HG02763 (cell line): ENCODE measurements around the gene CASKIN1.
"Not testable (repeated sequence)": the region's sequence is repeated elsewhere in the genome, so short reads cannot be mapped to it uniquely, and the experiment has no call there.

Experiments
- ATAC-seq: cut with Tn5 transposase; IDR thresholded peaks from one replicate; pipeline ENCODE4 v1.9.1; 2021; ENCODE audit warnings: mild to moderate bottlenecking, moderate library complexity; ENCODE audit not compliant: unreplicated experiment

The CASKIN1 gene

GRCh38 chr16:2210009-2210332, 13.6 kb upstream of the CASKIN1 start:
- no peak for ATAC-seq

GRCh38 chr16:2209258-2210008, 13.0 kb upstream of the CASKIN1 start:
- ATAC-seq, result no peak

- no peak for ATAC-seq
These were observed 12.4 kb upstream of the CASKIN1 start for GRCh38 chr16:2208772-2209171.

DNA sequence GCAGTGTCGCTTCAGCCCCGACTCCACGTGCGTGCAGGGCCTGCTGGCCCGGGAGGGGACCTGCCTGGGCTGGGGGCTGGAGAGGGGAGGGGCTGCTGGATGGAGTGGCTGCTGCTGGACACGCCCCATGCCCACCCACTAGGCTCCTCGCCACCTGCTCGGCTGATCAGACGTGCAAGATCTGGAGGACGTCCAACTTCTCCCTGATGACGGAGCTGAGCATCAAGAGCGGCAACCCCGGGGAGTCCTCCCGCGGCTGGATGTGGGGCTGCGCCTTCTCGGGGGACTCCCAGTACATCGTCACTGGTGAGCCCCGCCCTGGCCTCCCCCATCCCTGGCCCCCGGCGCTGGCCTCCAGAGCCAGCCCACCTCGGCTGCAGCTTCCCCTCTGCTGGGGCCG, 11.9 kb upstream of the CASKIN1 start:
- ATAC-seq, result no peak

- ATAC-seq, result no peak
These were observed 11.5 kb upstream of the CASKIN1 start for GRCh38 chr16:2207872-2208271.

DNA sequence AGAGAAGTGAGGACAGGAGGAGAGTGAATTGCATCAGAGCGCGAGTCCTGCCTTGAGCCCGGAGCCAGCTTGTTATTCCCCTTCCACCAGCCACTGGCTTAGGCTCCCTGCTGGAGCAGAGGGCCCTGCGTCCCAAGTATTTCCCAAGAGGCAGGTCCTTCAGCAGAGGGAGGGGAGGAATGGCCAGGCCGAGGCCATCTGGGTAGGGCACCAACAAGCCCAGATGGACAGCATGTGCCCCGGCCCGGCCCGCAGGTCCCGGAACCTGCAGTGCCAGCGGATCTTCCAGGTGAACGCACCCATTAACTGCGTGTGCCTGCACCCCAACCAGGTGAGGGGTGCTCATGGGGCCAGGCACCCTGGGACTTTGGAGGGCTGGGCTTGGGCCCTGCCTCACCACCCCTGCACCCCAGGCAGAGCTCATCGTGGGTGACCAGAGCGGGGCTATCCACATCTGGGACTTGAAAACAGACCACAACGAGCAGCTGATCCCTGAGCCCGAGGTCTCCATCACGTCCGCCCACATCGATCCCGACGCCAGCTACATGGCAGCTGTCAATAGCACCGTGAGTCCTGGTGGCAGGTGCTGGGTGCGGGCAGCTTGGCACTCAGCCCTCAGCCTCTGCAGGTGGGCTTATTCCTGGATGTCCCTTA, 10.5 kb upstream of the CASKIN1 start:
- no peak for ATAC-seq

DNA sequence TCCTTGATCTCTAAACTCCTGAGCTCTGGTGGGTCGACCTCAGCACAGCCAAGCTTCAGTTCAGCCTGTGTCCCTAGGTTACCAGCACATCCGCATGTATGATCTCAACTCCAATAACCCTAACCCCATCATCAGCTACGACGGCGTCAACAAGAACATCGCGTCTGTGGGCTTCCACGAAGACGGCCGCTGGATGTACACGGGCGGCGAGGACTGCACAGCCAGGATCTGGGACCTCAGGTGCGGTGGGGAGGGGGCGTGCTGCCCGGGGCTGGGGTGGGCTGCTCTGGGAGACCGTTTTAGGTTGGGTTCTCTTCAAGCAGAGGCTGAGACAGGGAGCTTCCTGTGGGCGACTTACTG, 10.0 kb upstream of the CASKIN1 start:
- ATAC-seq, result no peak

DNA sequence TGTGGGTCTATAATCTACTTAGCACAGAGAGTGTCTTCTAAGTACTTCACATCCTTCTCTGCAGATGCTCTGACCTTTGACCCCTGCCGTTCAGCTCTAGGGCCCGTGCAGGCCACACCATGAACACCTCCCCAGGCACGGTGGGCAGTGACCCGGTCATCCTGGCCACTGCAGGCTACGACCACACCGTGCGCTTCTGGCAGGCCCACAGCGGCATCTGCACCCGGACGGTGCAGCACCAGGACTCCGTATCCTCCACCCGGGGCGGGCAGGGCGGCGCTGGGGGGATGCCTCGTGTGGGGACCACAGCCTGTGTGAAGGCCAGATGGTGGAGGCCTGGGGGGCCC, 9.5 kb upstream of the CASKIN1 start:
- ATAC-seq, result no peak

DNA sequence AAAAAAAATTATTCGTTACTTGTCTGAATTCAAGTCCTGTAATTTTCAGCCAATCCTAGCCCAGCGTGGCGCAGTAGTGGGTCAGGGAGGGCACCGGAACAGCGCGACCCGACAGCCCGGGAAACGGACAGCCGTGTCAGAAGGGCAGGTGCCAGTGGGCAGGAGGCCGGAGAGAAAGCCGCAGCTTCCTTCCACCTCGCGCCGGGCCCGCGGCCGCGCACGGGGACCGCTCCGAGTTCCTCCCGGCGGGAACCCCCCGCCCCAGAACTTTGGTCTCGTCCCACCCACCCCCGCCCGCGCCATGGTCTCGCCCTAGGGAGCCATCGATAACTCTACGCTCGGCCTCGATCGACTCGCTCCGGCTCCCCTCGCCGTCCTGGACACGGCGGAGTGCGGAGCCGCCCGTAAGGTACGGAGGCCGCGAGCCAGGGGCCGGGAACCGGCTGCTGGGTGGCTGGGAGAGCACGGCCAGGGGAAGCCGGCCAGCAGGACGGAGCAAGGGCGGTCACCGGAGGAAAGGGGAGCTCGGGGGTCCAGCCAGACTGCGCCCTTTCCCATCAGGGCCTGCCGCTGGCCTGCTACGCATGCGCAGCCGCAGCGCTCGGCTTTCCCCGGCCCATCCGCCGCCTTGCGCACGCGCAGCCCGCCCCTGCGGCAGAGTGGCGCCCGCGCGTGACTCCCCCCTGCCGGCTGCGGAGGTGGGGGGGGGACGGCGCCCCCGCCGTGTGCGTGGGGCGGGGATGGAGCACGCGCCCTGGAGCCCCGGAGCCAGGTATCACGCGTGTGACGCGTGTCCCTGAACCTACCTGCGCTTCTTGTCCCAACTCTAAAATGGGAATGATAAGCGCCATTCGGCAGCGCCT, 8.9 kb upstream of the CASKIN1 start, which contains the start of gene MLST8:
TSS of gene MLST8 (plus strand) at position 351 of the 863 bp plus-strand sequence. CDS start 632 bp downstream, outside the sequence.
- ATAC-seq, result peak; percentile 82

DNA sequence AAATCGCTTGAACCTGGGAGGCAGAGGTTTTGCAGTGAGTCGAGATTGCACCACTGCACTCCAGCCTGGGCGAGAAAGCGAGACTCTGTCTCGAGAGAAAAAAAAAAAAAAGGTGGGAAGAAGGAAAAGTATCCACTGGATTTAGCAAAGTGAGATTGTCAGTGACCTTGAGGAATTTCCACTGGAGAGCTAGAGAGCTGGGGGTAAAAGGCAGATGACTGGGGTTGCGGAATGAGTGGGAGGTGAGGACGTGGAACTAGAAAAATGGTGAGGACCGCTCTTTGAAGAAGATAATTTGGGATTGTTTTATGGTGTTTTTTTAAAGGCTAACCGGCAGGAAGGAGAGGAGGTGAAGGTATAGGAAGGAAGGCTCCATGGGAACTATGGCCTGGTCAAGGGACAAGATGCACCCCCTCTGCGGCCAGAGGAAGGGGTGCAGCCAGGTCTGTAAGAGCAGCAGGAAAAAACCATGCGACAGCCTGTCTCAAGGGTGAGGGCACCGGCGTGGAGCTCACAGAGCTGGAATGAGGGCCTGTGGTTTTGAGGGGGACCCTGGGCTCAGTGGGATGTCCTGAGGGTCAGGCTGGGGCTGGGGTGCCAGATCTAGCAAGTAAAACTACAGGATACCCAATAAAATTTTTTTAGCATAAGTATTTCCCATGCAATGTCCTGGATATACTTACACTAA, 8.2 kb upstream of the CASKIN1 start:
- peak; percentile 2 for ATAC-seq

- ATAC-seq, result not testable (repeated sequence)
These were observed 6.8 kb upstream of the CASKIN1 start for GRCh38 chr16:2203119-2203688.

DNA sequence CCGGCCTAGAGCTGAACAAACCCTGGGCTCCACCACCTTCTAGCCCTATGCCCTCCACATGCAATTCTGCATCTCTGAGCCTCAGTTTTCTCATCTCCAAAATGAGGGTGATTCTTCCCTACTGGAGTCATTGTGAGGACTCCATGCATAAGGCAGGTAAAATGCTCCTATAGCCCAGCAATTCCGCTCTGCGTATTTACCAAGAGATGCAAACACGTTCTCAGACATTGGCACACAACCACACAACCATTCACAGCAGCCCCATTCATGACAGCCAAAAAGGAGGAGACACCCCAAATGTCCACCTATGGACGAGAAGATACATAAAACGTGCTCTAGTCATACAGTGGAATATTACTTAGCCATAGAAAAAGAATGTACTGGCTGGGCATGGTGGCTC, 3.9 kb upstream of the CASKIN1 start:
- no peak for ATAC-seq

GRCh38 chr16:2199621-2200139, 3.3 kb upstream of the CASKIN1 start:
- no peak for ATAC-seq

- ATAC-seq, result no peak
These were observed 2.7 kb upstream of the CASKIN1 start for GRCh38 chr16:2199095-2199494.

- no peak for ATAC-seq
These were observed 1.9 kb upstream of the CASKIN1 start for GRCh38 chr16:2198283-2198682.

DNA sequence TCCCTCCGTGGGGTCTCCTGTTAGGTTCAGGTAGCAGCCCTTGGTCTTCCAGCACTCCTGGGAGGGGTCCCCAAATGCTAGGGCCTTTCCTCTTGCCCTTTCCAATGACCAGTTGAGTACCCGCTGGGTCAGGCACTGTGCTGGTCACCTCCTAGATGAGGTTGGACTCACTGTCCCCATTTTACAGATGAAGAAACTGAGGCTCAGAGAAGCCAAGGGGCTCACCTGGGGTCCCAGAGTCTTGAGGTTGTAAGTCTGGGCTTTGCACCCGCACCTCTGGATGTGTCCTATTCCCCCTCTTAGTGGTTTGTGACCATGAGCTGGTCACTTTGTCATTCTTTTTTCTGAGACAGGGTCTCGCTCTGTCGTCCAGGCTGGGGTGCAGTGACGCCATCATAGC, 1.4 kb upstream of the CASKIN1 start:
- ATAC-seq, result no peak

- no peak for ATAC-seq
These were observed 641 bp upstream of the CASKIN1 start for GRCh38 chr16:2196981-2197511.

DNA sequence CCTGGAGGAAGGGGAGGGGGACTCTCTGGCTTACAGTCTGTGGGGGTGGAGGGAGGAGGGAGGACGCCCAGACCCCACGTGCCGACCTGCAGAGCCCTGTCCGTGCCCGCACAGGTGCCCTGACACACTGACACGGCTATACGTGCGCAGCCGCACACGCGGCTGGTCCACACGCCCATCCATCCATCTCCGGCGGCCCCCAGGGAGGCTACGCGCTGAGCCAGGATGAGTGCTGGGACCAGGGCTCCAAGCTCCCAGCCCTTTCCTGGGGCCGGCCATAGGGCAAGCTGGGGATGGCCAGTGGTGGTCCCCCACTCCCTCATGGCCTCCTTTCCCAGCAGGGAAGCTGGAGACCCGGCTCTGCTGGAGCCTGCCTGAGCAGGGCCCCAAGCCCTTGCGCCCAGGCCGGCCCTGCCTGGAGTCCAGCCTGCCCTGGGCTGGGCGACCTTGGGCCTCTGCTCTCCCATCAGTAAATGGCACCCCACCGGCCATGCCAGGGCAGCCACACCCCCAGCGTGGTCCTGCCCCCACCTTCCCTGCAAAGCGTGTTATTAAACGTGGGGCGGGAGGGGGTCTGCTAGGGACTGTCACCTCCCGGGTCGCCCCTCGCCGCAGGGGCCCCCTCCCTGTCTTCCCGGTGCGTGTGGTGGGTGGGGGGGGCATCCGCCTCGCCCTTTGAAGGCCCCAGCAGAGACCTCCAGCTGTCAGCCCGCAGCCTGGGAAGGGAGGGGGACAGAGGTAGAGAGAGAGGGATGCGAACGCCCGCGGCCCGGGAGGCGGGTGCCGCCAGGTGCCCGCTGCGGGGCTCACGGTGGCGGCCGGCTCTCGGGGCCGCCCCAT, 863 bp downstream of the CASKIN1 start:
- ATAC-seq, result no peak

- no peak for ATAC-seq
These were observed 1.5 kb downstream of the CASKIN1 start for GRCh38 chr16:2194852-2195321.
